ENCODE measurements around the gene NTN5. TPM values are rescaled to one million over a fixed set of nuclear protein-coding genes. Genes with fewer than 3 reads are reported as not detected.
A peak's percentile ranks its signal among the peaks of the same experiment; 100 is the strongest.
"Not testable (repeated sequence)": the region's sequence is repeated elsewhere in the genome, so short reads cannot be mapped to it uniquely, and the experiment has no call there.

NTN5 gene
- total and polyA plus RNA-seq, 8 donors, result 0.29 to 1.4 (median 0.95) TPM

- peak within 1 kb of the TSS in 1 of 2 donors; percentile 75 for H3K27ac ChIP-seq
- peak within 1 kb of the TSS in 1 of 2 donors; percentile 41 for H3K4me3 ChIP-seq
- no peaks in the 10 kb centered on the region for H3K27me3 ChIP-seq
- no peaks in the 10 kb centered on the region for H3K36me3 ChIP-seq
- ATAC-seq, result no peak
- TF ChIP-seq CTCF (IDR thresholded peaks at IDR 0.05), result no peak
- intact Hi-C loops (cut with DNase I), result no loop called here
- peak in 1 of 4 donors; percentile 82 for DNase-seq
- H3K9me3 ChIP-seq, result no peaks in the 10 kb centered on the region
- peaks cover 9 to 45% of the 10 kb centered on the region in 2 donors for H3K4me1 ChIP-seq
These were observed 46.7 kb upstream of the NTN5 start, which contains the start of gene MAMSTR for GRCh38 chr19:48719263-48720171. Gene MAMSTR, minus strand, starts transcription at chr19:48719725. Its CDS starts 694 bp downstream, at chr19:48719031.

GRCh38 chr19:48718711-48719231 is 46.0 kb upstream of the NTN5 start:
- Histone ChIP-seq H3K36me3 (no peaks in the 10 kb centered on the region), H3K27ac (peak overlapping the region in 1 of 2 donors; percentile 18), H3K4me1 (peaks cover 6 to 41% of the 10 kb centered on the region in 2 donors), H3K4me3 (no peak overlapping the region), H3K27me3 (no peaks in the 10 kb centered on the region), H3K9me3 (no peaks in the 10 kb centered on the region)
- DNase-seq, result no peak
- intact Hi-C loops (cut with DNase I), result no loop called here
- TF ChIP-seq CTCF (IDR thresholded peaks at IDR 0.05), result no peak
- no peak for ATAC-seq

- H3K36me3 ChIP-seq; DNase-seq; ATAC-seq; H3K27ac ChIP-seq; H3K4me3 ChIP-seq; intact Hi-C loops (cut with DNase I); H3K27me3 ChIP-seq; H3K9me3 ChIP-seq: not testable (repeated sequence)
- peaks cover 8 to 47% of the 10 kb centered on the region in 2 donors for H3K4me1 ChIP-seq
These were observed 45.3 kb upstream of the NTN5 start for GRCh38 chr19:48718106-48718505.

GRCh38 chr19:48716562-48717291 is 43.9 kb upstream of the NTN5 start:
- intact Hi-C loops (cut with DNase I), result no loop called here
- H3K27me3 ChIP-seq, result no peaks in the 10 kb centered on the region
- ATAC-seq (no peak), DNase-seq (peak in 2 of 4 donors; percentile 54 to 81)
- peaks cover 11 to 47% of the 10 kb centered on the region in 2 donors for H3K4me1 ChIP-seq
- peak overlapping the region in 1 of 2 donors; percentile 7 for H3K4me3 ChIP-seq
- H3K36me3 ChIP-seq, result no peaks in the 10 kb centered on the region
- TF ChIP-seq CTCF (IDR thresholded peaks at IDR 0.05), result no peak
- peak overlapping the region in 1 of 2 donors; percentile 44 for H3K27ac ChIP-seq
- H3K9me3 ChIP-seq, result no peaks in the 10 kb centered on the region

- Histone ChIP-seq H3K27ac (peak overlapping the region in 1 of 2 donors; percentile 3), H3K9me3 (peaks cover 0 to 5% of the 10 kb centered on the region in 2 donors), H3K4me1 (peaks cover 11 to 37% of the 10 kb centered on the region in 2 donors), H3K36me3 (no peaks in the 10 kb centered on the region), H3K27me3 (no peaks in the 10 kb centered on the region), H3K4me3 (peak overlapping the region in 1 of 2 donors; percentile 68)
- no peak for ATAC-seq
- intact Hi-C loops (cut with DNase I), result no loop called here
- no peak for DNase-seq
- TF ChIP-seq CTCF (IDR thresholded peaks at IDR 0.05), result no peak
These were observed 42.9 kb upstream of the NTN5 start for GRCh38 chr19:48715681-48716171.
